ENCODE measurements around the gene DDA1.

The DDA1 gene

DNA sequence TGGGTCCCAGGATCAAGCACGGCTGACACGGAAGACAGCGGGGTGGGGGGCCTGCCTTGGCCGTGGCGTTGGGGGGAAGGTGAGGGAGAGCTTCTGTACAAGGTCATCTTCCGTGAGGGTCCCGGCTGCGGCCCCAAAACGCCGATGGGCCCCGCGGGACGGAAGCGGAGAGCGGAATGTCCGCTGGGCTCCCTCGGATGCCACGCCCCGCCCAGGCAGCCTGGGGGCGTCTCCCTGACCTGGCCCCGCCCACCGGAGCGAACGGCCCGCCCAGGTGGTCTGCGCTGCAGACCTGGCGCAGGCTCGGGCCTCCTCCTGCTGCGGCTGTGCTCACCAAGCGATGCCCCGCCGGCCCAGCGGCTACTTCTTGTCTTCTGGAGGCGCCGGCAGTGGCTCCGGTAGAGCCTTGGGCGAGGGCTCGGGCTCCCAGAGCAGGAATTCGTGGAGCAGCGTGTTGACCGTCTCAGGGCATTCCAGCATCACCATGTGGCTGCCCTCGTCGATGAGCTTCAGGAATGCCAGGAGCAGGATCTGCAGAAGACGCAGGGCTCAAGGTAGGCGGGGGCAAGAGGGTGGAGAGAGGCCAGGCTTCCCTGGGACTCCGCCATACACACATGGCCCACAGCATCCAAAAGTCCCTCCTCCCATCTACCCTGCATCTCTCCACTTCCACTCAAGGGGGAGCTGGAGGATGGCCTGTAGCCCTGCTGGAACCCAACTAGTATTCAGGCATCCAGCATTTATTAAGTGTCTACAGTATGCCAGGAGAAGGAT is 16.9 kb upstream of the DDA1 start:
- no peak for TF ChIP-seq EP300 (IDR thresholded peaks at IDR 0.05; ENCODE audit: borderline replicate concordance)
- TF ChIP-seq, protein P1, sequence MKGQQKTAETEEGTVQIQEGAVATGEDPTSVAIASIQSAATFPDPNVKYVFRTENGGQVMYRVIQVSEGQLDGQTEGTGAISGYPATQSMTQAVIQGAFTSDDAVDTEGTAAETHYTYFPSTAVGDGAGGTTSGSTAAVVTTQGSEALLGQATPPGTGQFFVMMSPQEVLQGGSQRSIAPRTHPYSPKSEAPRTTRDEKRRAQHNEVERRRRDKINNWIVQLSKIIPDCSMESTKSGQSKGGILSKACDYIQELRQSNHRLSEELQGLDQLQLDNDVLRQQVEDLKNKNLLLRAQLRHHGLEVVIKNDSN (IDR thresholded peaks at IDR 0.05), result peak; percentile 3; the same call in 1 of the 2 replicates
- TF ChIP-seq, protein P2, sequence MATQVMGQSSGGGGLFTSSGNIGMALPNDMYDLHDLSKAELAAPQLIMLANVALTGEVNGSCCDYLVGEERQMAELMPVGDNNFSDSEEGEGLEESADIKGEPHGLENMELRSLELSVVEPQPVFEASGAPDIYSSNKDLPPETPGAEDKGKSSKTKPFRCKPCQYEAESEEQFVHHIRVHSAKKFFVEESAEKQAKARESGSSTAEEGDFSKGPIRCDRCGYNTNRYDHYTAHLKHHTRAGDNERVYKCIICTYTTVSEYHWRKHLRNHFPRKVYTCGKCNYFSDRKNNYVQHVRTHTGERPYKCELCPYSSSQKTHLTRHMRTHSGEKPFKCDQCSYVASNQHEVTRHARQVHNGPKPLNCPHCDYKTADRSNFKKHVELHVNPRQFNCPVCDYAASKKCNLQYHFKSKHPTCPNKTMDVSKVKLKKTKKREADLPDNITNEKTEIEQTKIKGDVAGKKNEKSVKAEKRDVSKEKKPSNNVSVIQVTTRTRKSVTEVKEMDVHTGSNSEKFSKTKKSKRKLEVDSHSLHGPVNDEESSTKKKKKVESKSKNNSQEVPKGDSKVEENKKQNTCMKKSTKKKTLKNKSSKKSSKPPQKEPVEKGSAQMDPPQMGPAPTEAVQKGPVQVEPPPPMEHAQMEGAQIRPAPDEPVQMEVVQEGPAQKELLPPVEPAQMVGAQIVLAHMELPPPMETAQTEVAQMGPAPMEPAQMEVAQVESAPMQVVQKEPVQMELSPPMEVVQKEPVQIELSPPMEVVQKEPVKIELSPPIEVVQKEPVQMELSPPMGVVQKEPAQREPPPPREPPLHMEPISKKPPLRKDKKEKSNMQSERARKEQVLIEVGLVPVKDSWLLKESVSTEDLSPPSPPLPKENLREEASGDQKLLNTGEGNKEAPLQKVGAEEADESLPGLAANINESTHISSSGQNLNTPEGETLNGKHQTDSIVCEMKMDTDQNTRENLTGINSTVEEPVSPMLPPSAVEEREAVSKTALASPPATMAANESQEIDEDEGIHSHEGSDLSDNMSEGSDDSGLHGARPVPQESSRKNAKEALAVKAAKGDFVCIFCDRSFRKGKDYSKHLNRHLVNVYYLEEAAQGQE (IDR thresholded peaks at IDR 0.05; ENCODE audit: low read depth), result no peak
- peak; percentile 63; the same call in 1 of the 2 replicates for TF ChIP-seq TAF1 (IDR thresholded peaks at IDR 0.05; ENCODE audit: low read depth)
- TF ChIP-seq, protein P3, sequence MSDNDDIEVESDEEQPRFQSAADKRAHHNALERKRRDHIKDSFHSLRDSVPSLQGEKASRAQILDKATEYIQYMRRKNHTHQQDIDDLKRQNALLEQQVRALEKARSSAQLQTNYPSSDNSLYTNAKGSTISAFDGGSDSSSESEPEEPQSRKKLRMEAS (IDR thresholded peaks at IDR 0.05), result peak; percentile 92
- TF ChIP-seq ZBTB7A (IDR thresholded peaks at IDR 0.05; ENCODE audit: low read depth), result peak; percentile 84
- no peak for TF ChIP-seq CEBPB (IDR thresholded peaks at IDR 0.05)
- TF ChIP-seq TEAD4 (IDR thresholded peaks at IDR 0.05), result peak; percentile 59
- peak; percentile 82 for TF ChIP-seq RAD21 (IDR thresholded peaks at IDR 0.05; ENCODE audit: low read depth)
- peak; percentile 55 for TF ChIP-seq YY1 (IDR thresholded peaks at IDR 0.05; ENCODE audit: low read depth)
- peak; percentile 34; the same call in 1 of the 2 replicates for TF ChIP-seq TCF12 (IDR thresholded peaks at IDR 0.05; ENCODE audit: low read depth)
- peak; percentile 21; the same call in 1 of the 2 replicates for TF ChIP-seq NFIC (IDR thresholded peaks at IDR 0.05)
- TF ChIP-seq EGR1 (IDR thresholded peaks at IDR 0.05), result no peak

DNA sequence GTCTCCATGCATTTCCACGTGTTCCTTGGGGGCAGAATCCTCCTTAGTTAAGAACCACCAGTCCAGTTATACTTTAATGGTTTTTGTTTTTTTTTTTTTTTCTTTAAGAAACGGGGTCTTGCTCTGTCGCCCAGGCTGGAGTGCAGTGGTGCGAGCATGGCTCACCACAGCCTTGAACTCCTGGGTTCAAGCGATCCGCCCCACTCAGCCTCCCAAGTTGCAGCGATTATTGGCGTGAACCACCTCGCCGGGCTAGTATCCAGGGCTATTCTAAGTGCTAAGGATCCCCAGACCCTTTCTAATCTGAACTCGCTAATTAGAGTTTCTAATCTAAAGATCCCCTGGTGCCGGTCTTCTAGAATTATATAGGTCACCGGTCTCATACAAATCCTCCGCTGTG is 15.8 kb upstream of the DDA1 start:
- TF ChIP-seq NFIC (IDR thresholded peaks at IDR 0.05) (no peak), TAF1 (IDR thresholded peaks at IDR 0.05; ENCODE audit: low read depth) (no peak), EP300 (IDR thresholded peaks at IDR 0.05; ENCODE audit: borderline replicate concordance) (no peak), CREB1 (IDR thresholded peaks at IDR 0.05; ENCODE audit: low read depth) (no peak), ZBTB7A (IDR thresholded peaks at IDR 0.05; ENCODE audit: low read depth) (no peak), YY1 (IDR thresholded peaks at IDR 0.05; ENCODE audit: low read depth) (no peak), EGR1 (IDR thresholded peaks at IDR 0.05) (no peak), CEBPB (IDR thresholded peaks at IDR 0.05) (no peak), TEAD4 (IDR thresholded peaks at IDR 0.05) (no peak), FOXM1 (IDR thresholded peaks at IDR 0.05; ENCODE audit: borderline replicate concordance, low read depth) (no peak), TCF12 (IDR thresholded peaks at IDR 0.05; ENCODE audit: low read depth) (no peak), RAD21 (IDR thresholded peaks at IDR 0.05; ENCODE audit: low read depth) (no peak)
- TF ChIP-seq, protein P1 (IDR thresholded peaks at IDR 0.05), result no peak
- TF ChIP-seq, protein P2 (IDR thresholded peaks at IDR 0.05; ENCODE audit: low read depth), result no peak
- TF ChIP-seq, protein P3 (IDR thresholded peaks at IDR 0.05), result no peak

DNA sequence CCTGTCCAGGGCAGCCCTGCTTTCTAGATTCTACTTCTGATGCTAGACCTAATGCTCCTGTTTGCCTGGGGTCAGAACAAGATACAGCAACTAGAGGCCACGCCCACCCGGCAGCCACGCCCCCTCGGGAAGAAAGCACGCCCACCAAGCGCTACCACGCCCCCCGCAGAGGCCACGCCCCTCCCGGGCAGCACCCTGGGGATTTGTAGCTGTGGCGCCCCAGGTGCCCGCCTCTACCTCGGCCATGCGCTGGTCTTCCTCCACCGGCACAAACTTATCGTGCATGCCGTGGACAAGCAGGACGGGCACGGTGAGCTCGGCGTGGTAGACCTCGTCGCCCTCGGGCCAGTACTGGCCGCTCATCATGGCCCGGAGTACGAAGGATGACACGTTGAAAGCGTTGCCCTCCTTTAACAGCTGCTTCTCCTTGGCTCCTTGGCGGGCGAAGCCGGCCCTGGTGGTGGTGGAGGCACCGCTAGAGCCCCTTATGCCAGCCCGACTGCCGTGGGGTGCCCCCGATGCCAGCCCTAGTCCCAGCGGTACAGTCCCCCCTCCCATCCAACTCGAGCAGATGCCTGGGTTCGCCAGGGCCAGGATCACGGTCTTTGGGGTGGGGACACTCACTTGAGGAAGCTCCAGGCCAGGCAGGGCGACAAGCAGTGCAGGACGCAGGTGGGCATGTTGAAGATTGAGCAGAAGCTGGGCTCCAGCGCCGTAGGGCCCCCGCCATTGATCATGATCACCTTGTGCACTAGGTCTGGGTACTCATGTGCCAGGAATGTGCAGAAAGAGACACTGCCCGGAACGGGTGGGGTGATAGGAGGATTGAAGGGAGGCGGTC is 15.1 kb upstream of the DDA1 start:
- TF ChIP-seq TAF1 (IDR thresholded peaks at IDR 0.05; ENCODE audit: low read depth), result no peak
- TF ChIP-seq, protein P3 (IDR thresholded peaks at IDR 0.05), result 0 out of 2 replicates have a peak, but pooled peaks have one; percentile 47

DNA sequence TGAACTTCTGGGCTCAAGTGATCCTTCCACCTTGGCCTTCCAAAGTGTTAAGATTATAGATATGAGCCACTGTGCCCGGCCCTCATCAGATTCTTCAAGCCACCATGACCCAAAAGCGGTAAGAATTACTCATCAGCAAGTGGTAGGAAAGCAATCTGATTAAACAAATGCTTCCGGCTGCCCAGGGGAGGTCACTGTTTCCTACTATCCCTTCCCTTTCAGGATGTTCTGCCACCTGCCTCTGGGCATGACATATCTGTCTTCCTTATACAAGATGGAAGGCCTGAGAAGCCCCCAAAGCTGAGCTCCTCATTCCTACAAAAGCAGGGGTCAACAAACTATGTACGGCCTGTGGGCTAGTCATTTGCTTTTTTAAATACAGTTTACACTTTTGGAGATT is 13.1 kb upstream of the DDA1 start:
- TF ChIP-seq EGR1 (IDR thresholded peaks at IDR 0.05), result no peak
- TF ChIP-seq FOXM1 (IDR thresholded peaks at IDR 0.05; ENCODE audit: borderline replicate concordance, low read depth), result no peak
- TF ChIP-seq RAD21 (IDR thresholded peaks at IDR 0.05; ENCODE audit: low read depth), result no peak

DNA sequence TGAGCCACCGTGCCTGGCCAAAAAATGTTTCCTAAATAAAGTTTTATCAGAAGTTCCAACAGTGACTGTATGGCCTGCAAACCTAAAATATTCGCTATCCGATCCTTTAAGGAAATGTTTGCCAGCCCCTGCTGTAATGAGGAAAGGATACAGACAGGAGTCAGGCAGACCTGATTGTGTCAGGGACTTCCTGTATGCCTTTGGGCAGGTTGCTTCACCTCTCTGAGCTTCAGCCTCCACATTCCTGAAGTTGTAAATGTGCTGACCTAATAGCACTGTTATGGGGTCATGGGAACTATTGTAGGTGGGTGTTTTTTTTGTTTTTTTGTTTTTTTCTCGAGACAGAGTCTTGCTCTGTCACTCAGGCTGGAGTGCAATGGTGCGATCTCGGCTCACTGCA is 12.4 kb upstream of the DDA1 start:
- TF ChIP-seq TAF1 (IDR thresholded peaks at IDR 0.05; ENCODE audit: low read depth), result no peak
- TF ChIP-seq, protein P2 (IDR thresholded peaks at IDR 0.05; ENCODE audit: low read depth), result no peak
